ENCODE data around the gene FZD8. TPM values are rescaled to one million over a fixed set of nuclear protein-coding genes. Genes with fewer than 3 reads are reported as not detected.

FZD8 gene
- total RNA-seq, 1 donor from 2014 or later = 13.3 TPM

DNA sequence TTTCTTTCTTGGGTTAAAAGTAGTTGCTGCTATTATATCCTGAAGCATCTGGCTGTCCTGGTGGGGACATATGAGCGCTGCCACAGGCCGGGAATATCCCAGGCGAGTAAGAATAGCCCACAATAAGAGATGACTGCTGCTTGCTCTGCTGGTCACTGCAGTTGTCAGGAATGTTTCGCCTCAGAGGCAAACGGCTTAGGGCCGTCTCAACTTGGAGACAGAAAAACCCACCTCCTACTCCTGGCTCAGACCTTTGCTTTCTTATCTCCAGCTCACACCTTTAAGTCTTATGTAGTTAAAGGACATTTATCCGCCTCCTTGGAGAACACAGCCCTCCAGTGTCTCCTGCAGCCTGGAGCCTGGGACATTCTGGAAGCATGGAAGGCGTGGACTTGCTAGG lies 36.9 kb downstream of the FZD8 start, which contains the start of gene GJD4:
TSS of gene GJD4 (plus strand) at position 151 of the 400 bp plus-strand sequence. CDS start at position 378, 227 bp downstream.
- ATAC-seq (no peak), DNase-seq (no peak)
- Histone ChIP-seq H3K4me1 (peaks cover 6% of the 10 kb centered on the region), H3K27ac (no peak within 1 kb of the TSS), H3K27me3 (ENCODE audit: low read depth) (peaks cover 25% of the 10 kb centered on the region), H3K9me3 (peaks cover 3% of the 10 kb centered on the region), H3K4me3 (no peak within 1 kb of the TSS), H3K36me3 (no peaks in the 10 kb centered on the region)
- intact Hi-C loops (cut with DNase I) = no loop called here
- TF ChIP-seq, protein P1, sequence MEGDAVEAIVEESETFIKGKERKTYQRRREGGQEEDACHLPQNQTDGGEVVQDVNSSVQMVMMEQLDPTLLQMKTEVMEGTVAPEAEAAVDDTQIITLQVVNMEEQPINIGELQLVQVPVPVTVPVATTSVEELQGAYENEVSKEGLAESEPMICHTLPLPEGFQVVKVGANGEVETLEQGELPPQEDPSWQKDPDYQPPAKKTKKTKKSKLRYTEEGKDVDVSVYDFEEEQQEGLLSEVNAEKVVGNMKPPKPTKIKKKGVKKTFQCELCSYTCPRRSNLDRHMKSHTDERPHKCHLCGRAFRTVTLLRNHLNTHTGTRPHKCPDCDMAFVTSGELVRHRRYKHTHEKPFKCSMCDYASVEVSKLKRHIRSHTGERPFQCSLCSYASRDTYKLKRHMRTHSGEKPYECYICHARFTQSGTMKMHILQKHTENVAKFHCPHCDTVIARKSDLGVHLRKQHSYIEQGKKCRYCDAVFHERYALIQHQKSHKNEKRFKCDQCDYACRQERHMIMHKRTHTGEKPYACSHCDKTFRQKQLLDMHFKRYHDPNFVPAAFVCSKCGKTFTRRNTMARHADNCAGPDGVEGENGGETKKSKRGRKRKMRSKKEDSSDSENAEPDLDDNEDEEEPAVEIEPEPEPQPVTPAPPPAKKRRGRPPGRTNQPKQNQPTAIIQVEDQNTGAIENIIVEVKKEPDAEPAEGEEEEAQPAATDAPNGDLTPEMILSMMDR (IDR thresholded peaks at IDR 0.05) = no peak

DNA sequence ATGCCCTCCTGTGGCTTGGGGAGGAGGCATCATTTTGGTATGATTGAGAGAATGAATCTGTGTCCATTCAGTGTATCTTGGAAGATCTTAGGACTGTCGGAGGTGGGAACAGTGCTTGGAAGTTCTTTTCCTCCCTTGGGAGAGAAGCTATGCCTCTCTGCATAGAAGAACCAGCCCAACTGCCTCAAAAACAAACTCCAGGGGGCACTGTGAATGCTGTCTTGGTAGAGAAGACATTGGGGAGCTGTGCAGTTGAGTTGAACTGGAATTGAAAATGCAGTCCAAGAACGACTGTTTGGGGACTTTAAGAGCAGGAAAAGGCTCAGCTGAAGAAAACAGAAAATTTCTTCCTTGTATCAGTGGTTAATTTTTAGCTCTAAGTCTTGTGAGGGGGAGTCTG lies 41.9 kb downstream of the FZD8 start:
- no peaks in the 10 kb centered on the region for H3K27me3 ChIP-seq (ENCODE audit: low read depth)
- H3K36me3 ChIP-seq = no peaks in the 10 kb centered on the region
- H3K27ac ChIP-seq = no peak overlapping the region
- no peak for ATAC-seq
- H3K4me1 ChIP-seq = no peaks in the 10 kb centered on the region
- TF ChIP-seq, protein P1 (IDR thresholded peaks at IDR 0.05) = no peak
- H3K4me3 ChIP-seq = no peak overlapping the region
- intact Hi-C loops (cut with DNase I) = no loop called here
- DNase-seq = no peak
- peaks cover 3% of the 10 kb centered on the region for H3K9me3 ChIP-seq

DNA sequence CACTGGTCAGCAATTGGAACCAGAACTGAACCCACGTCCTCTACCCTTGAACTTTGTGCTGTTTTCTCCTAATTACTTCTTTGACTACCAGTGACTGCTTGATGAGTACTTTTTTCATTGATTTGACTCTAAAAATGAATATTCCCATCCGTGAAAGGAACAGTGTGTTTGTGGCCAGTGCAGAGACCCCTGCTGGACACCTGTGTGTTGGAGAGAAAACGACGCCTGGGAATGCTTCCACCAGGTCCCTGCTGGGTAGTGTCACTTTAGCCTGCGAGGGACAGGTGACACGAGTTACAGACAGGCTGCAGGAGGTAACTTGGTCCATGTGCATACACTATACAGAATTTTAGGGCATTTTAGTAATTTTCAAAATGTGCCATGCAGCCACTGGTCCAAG lies 43.7 kb downstream of the FZD8 start:
- DNase-seq (no peak), ATAC-seq (no peak)
- Histone ChIP-seq H3K27me3 (ENCODE audit: low read depth) (no peaks in the 10 kb centered on the region), H3K27ac (no peak overlapping the region), H3K4me3 (no peak overlapping the region), H3K36me3 (no peaks in the 10 kb centered on the region), H3K4me1 (no peaks in the 10 kb centered on the region), H3K9me3 (peaks cover 3% of the 10 kb centered on the region)
- intact Hi-C loops (cut with DNase I) = no loop called here
- TF ChIP-seq, protein P1 (IDR thresholded peaks at IDR 0.05) = no peak

- no peak overlapping the region for H3K4me3 ChIP-seq
- intact Hi-C loops (cut with DNase I) = no loop called here
- ATAC-seq = no peak
- DNase-seq = no peak
- no peak overlapping the region for H3K27ac ChIP-seq
- TF ChIP-seq, protein P1 (IDR thresholded peaks at IDR 0.05) = no peak
- no peaks in the 10 kb centered on the region for H3K36me3 ChIP-seq
- no peaks in the 10 kb centered on the region for H3K4me1 ChIP-seq
- no peaks in the 10 kb centered on the region for H3K27me3 ChIP-seq (ENCODE audit: low read depth)
- peaks cover 7% of the 10 kb centered on the region for H3K9me3 ChIP-seq
Measured at GRCh38 chr10:35595106-35595505, 47.0 kb downstream of the FZD8 start.

DNA sequence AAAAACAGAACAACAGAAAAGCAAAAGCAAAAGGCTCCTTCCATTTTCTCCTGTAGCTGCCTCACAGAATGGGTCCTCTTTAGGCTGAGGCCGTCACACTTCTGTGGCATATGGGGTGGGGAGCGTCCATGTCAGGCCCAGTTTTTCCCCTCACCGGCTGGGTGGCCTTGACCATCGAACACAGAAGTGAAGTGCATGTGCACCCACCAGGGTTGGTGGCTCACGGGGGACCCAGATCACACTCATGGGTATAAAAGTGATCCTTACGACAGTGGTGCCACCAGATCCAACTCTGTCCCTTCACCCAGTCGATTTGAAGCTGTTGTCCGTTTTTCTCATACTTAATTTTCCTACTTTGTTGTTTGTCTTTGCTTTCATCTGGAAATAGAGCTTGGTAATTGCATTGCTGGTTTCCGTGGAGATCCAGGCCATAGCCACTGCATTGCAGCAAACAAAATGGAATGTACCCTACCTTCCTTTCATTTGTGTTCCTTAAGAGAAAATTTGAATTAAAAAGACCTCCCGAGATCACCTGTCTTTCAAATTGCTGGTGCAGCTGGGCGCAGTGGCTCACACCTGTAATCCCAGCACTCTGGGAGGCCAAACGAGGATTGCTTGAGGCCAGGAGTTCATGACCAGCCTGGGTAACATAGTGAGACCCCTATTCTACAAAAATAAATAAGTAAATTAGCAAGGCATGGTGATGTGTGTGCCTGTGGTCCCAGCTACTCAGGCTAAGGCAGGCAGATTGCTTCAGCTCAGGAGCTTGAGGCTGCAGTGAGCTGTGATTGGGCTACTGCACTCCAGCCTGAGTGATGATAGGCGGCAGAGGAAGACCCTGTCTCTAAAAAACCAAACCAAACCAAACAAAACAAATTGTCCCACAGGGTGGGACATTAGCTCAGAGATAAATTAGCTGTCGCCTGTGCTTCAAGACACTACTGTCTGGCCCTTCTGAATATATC lies 47.7 kb downstream of the FZD8 start:
- Histone ChIP-seq H3K4me1 (no peaks in the 10 kb centered on the region), H3K4me3 (no peak overlapping the region), H3K27me3 (ENCODE audit: low read depth) (no peaks in the 10 kb centered on the region), H3K36me3 (no peaks in the 10 kb centered on the region), H3K27ac (no peak overlapping the region), H3K9me3 (peaks cover 7% of the 10 kb centered on the region)
- DNase-seq (no peak), ATAC-seq (no peak)
- intact Hi-C loops (cut with DNase I) = no loop called here
- TF ChIP-seq, protein P1 (IDR thresholded peaks at IDR 0.05) = no peak
